Pulmonary artery endothelial cell (primary cell): ENCODE measurements around the gene DYDC1. TPM values are rescaled to one million over a fixed set of nuclear protein-coding genes. Genes with fewer than 3 reads are reported as not detected.
"Not testable (repeated sequence)": the region's sequence is repeated elsewhere in the genome, so short reads cannot be mapped to it uniquely, and the experiment has no call there.

Source experiments
- DNase-seq: peaks from one replicate; pipeline ENCODE4 v3.0.0-alpha.2; 2011; ENCODE audit warnings: low read depth, low spot score
- total RNA-seq: library from RNA; depleted of rRNA; stranded (reverse); fragments of >200 nt; gene quantifications from 2 replicates; pipeline ENCODE4 v1.2.3, GENCODE V29; 2014

Gene DYDC1
- not detected in 2 replicates for total RNA-seq

DNA sequence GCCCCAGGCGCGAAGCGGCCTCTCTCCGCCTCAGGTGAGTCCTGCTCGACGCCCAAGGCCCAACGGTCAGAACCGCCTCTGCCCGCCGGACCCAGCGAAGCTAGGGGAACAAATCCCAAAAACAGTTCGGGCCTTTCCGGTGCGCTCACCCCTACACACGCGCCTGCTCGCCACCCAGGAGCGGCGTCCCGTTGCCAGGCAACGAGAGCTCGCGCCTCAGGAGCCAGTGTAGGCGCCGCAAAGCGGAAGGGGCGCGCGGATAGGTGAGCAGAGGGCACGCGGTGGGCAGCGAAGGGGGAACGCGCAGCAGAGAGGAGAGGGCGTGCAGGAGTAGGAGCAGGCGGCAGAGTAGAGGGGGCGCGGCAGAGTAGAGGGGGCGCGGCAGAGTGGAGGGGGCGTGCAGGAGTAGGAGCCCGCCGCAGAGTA, at the start of gene DYDC1, which contains the start of gene DYDC2:
TSS of gene DYDC1 (minus strand) at position 193 of the 426 bp plus-strand sequence. CDS start 4,154 bp downstream, outside the sequence.
TSS of gene DYDC2 (plus strand) at position 219 of the 426 bp plus-strand sequence. CDS start 5,663 bp downstream, outside the sequence.
- no peak for DNase-seq

DNA sequence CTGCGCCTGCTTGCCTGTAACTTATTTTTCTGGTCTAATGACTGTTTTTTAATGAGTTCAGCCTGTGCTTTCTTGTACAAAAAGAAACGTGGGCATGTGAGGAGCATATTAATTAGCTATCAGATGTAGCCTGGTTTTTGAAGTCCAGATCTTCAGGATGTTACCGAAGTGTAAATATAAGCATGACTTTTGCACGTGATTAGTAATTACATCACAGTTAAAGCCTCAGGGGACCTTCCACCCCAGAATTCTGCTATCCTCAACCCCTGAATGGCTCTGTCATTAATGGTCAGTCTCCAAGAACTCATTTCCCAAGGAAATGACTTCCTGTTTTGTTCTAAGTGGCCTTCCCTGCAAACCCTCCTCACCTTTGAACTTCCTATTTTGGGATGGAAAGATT, 49.6 kb upstream of the DYDC1 start:
- DNase-seq = no peak

DNA sequence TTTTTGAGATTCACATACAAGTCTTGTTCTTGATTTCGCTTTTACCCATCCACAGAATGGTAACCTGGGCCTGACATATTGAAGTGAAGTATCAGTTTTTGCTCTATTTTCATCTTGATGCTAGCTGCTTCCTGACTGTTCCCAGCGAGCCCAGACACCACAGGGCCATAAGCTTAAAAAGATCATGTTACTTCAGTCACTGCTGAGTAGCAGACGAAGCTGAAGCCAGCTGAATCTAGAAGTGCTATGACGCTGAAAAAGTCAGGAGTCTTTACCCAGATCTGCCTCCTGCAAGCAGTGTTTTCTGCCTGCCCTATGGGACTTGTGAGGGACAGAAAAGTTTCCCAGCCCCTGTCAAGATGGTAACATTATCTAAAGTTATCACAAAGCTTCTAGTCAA, 49.1 kb upstream of the DYDC1 start:
- no peak for DNase-seq

DNA sequence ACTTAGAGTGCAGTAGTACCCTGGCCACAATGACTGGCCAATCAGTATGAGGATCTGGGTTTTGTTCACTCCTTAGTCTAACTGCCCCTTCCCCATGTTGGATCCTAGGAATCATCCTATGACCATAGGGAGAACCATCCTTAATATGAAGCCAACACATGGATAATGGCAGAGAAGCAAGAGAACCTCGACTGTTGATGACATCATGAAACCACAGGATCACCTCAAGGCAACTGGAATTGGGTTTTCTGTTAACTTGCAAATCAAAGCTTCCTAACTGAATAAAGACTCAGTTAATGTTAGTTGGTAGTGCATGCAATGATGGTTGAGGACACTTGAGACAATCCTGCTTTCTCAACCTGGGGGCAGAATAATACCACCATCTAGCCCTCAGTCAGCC, 48.5 kb upstream of the DYDC1 start:
- no peak for DNase-seq

DNA sequence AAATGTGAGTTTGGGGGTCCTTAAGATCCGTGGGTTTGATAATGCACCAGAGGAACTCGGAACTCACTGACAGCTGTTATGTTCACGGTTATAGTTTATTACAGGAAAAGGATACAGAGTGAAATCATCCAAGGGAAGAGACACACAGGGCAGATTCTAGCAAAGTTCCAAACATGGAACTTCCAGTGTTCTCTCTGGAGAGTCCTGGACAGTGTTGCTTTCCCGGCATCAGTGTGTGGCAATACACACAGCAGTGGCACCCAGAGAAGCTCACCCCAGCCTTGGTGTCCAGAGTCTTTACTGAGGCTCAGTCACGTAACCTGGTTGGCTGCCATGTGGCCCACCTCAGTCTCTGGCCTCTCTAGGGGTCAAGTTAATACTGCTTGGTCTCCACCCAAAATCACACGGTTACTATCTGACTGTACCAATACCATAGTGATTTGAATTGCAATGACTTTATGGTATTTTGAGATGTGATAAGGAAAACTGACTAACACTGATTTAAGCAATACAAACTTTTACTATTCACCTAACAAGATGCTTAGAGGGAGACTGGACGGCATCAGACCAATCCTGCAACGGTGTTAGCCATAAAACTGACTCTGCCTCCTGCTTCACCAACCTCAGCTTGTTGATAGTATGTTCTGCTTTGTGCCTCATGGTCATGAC, 43.7 kb upstream of the DYDC1 start:
- DNase-seq = no peak

DNA sequence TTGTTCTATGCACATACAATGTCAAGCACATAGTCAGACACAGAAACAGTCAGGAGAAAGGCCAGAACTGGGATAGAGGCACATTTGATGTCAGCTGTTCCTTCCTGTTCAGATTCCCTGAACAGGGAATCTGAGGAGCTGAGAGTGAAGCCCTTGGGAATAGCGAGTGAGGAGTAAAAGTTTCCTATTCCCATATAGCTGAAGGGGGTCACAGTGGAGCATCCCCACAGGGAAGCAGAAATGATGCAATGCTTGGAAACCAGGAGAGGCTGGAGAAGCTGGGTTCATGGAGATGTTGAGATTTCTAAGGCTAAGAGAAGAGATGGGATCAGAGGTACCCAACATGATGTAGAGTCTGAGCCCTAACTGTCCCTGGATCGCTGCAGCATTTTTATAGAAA, 40.5 kb upstream of the DYDC1 start:
- DNase-seq = no peak

DNA sequence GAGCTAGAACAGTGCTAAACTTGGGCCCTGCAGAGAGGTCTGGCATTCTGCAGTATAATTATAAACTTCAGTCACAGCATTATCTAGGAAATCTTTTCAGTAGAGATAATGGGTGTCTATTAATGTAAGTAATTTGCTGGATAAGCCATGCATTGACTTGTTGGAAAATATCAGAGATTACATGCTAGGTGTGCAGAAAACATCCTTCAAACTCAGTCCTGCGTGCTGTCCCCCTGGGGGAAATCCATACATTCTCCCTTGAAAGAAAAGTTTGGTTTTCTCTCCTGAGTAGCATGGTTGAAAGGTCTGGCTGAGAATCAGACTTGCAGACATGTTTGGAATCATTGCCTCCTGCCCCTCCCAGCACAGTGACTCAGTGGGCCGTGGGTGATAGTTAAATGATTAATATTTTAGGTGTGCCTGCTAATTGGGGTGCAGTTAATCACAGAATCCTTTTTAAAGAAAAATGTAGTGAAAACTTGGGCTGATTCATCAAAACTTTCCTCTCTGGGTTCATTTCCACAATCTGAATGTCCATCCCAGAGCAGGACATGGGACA, 37.9 kb upstream of the DYDC1 start:
- no peak for DNase-seq

DNA sequence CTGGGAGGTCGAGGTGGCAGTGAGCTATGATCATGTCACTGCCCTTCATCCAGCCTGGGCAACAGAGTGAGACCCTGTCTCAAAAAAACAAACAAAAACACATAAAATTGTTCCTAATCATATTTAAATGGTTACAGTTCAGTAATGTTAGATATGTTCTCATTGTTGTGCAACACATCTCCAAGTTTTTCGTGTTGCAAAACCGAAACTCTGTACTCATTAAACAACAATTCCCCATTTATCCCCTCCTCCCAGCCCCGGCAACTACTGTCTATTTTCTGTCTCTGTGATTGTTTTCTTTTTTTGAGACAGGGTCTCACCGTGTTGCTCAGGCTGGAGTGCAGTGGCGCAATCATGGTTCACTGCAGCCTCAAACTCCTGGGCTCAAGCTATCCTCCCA, 35.7 kb upstream of the DYDC1 start:
- no peak for DNase-seq

DNA sequence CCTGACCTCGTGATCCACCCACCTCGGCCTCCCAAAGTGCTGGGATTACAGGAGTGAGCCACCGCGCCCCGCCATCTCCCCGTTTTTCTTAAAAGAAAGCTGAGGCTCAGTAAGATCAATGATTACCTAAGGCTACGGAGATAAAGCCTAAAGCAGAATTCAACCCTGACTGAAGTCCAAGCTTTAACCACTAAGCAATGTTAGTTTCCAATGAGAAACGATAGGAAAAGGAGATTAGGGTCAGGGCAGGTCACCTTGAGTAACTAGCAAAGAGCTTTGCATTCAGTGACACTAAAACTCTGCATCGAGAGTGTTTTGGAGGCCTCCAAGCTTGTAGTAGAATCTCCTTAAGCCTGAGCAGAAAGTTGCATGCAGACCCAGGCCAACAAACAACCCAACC, 34.2 kb upstream of the DYDC1 start:
- DNase-seq = no peak

DNA sequence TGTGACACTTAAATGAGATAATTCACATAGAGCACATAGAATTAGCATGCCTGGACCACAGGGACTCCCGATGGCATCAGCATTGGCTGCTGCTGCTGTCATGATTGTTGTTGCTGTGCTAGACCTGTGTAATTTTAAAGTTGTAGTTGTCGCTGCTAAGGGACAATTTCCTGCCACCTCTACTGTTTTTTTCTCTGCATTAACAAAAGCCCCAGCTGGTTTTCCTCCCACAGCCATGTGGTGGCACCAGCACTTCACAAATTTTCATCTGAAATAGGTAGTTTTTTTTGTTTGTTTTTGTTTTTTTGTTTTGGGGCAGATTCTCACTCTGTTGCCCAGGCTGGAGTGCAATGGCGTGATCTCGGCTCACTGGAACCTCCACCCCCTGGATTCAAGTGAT, 26.4 kb upstream of the DYDC1 start:
- DNase-seq = no peak

DNA sequence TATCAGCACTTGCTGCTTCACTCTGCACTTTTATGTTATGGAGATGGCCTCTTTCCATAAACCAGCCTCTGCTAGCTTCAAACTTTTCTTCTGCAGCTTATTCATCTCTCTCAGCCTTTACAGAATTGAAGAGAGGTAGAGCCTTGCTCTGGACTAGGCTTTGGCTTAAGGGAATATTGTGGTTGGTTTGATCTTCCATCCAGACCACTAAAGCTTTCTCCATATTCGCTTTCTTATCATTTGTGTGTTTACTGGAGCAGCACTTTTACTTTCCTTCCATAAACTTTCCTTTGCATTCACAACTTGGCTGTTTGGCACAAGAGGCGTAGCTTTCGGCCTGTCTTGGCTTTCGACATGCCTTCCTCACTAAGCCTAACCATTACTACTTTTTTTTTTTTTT, 23.6 kb upstream of the DYDC1 start:
- DNase-seq = no peak

DNA sequence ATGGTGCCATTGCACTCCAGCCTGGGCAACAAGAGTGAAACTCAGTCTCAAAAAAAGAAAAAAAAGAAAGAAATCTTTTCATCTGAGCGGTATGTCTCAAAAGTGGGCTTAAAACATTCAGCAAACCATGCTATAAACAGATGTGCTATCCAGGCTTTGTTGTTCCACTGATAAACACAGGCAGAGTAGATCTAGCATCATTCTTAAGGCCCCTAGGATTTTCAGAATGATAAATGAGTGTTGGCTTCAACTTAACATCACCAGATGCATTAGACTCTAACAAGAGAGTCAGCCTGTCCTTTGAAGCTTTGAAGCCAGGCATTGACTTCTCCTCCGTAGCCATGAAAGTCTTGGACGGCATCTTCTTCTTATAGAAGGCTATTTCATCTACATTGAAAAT, 23.1 kb upstream of the DYDC1 start:
- DNase-seq = no peak

DNA sequence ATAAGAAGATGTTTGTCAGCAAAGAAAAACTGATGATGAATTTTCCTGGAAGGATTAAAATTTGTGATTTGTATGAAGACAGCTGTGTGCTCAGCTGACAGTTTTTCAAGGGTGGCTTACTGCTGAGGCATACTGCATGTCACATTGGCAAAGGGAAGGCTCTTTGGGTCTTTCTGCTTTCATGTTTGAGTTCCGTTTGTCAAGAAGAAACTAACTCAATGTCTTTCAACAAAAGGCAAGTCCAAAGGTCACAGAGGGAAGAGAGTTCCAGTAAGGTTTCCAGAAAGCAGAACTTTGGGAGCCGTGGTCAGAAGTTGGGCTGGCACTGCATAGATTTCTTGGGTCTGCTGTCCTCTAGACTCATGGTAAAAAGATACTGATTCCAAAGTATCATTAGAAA, 16.9 kb upstream of the DYDC1 start:
- no peak for DNase-seq

DNA sequence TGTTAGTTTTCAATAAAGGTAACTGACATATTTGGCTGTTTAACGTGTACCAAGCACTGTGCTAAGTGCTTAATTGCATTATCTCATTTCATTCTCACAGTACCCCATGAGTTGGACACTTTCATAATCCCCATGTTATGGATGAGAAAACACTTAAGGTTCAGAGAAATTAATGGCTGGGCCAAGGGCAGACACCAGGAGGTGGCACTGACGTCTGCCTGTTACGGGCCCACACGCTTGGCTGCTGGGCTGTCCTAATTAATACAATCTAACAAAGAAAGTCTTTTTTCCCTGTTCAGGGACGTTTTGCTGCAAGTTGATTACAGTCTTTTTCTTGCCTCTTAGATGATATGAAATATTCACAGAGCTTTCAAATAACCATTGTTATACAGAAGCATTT, 16.1 kb upstream of the DYDC1 start:
- no peak for DNase-seq

DNA sequence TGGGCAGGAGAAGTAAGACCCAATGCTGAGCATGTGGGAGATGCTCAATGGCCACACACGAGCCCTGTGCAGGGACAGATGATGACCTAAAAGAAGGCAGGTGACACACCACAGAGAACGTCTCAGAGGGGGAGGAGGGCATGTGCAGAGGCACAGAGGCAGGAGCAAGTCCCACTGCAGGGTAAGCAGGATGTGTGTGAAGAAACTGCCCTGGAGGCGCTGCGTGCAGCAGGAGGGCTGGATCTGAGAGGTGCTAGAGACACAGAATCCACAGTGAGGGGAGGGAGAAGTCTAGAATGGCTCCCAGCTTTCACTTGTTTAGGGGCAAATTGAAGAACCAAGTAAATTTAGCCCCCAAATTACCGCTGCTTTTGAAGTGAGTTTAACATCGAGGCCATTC, 14.9 kb upstream of the DYDC1 start:
- no peak for DNase-seq

DNA sequence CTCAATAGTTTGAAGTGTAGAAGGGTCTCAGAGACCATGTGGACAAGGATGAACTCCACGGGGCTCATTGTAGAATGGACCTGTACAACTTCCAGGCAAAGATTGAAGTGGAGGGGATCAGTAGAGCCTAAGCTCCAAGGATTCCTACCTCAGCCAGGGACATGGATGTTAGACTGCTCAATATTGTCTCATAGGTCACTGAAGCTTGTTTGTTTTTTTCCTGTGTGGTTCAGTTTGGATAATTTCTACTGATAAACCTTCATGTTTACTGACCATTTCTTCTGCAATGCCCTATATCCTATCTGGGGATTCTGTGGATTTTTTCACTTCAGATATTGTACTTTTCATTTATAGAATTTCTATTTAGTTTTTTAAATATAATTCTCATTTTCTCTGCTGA, 9.0 kb upstream of the DYDC1 start:
- DNase-seq = no peak

DNA sequence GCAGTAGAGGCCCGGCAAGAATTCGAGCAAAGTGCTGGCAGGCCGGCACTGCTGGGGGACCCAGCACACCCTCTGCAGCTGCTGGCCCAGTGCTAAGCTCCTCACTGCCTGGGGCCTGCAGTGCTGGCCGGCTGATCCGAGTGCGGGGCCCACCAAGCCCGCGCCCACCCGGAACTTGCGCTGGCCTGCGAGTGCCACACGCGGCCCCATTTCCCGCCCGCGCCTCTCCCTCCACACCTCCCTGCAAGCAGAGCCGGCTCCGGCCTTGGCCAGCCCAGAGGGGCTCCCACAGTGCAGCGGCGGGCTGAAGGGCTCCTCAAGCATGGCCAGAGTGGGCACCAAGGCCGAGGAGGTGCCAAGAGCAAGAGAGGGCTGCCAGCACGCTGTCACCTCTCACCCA, 3.1 kb upstream of the DYDC1 start:
- DNase-seq = no peak

DNA sequence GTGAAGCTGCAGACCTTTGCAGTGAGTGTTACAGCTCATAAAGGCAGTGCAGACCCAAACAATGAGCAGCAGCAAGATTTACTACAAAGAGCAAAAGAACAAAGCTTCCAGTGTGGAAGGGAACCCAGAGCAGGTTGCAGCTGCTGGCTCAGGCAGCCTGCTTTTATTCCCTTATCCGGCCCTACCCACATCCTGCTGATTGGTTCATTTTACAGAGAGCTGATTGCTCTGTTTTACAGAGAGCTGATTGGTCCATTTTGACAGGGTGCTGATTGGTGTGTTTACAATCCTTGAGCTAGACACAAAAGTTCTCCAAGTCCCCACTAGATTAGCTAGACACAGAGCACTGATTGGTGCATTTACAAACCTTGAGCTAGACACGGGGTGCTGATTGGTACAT, 2.4 kb upstream of the DYDC1 start:
- not testable (repeated sequence) for DNase-seq

DNA sequence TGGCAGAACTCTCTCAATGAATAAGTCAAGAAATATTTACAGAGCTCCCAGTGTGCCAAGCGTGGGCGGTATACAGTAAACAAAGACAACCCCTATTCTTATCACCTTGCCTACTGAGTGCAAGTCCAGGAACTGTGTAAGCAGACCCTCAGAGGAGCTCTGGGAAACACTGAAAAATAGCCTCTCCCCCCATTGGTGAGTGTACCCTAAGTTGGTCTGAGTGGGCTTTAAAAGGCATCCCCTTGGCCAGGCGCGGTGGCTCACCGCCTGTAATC, 1.2 kb upstream of the DYDC1 start:
- no peak for DNase-seq

DNA sequence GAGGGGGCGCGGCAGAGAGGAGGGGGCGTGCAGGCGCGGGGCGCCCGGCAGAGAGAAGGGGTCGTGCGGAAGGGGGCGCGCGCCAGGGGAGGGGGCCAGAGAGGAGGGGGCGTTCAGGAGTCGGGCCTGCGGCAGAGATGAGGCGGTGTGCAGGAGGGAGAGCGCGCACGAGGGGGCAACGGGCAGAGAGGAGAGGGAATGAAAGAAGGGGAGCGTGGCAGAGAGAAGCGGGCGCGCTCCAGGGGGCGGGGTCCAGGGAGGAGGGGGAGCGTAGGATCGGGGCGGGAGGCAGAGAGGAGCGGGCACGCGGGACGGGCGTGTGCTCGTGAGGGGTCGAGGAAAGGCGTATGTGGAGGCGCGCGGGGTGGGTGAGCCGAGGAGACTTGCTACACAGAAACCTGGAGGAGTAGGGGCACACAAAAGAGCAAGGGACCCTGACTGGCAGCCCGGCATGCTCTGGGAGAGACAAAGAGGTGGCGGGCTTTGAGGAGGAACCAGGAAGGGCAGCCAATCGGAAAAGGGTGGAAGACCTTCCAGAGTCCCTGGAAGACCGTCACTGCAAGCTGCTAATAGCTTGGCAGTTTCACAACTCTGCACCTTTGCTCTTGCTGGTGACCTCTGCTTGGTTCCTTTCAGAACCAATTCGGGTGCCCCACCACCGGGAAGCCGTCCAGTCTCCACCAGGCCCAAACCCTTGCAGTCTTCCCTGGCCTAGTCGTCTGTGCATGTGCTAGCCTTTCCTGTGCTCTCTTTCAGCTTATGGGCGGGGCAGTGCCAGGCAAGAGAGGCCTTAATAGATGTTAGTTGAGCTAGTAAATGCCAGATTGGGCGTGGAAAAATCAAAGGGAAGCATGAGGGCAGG, 665 bp upstream of the DYDC1 start:
- no peak for DNase-seq

DNA sequence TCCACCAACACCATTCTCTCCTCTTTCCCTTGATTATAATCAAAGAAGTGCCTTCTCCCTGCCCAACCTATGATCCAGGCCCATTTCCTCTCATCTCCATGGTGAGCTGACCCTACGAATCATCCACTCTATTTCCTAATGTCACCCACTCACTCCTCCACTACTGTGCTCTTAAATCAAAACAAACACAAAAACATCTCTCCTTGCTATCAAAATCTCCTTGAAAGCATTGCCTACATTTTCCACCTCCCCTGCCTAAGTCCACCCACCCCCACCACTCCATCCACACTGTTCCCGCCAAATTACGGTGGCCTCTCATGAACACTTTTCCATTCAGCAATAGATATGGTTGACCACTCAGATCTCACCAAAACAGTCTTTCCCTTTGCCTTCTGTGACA, 5.3 kb downstream of the DYDC1 start:
- DNase-seq = no peak

DNA sequence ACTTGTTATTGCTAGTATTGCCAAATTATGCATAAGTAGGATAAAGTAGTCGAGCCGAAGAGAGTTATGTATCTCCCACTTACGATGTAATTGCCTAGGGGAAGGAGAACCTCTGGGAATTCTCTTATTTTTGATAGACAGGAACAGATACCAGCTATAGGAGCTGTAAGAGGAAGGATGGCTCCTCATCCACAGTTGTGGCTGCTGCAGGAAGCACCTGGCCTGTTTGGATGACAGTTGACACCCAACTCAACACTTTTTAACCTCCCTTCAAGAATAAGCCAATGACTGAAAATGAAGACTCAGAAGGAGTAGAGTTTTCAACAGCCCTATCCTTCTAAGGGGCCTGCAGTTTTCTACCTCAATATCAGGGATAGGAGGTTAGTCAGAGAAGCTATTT, 6.3 kb downstream of the DYDC1 start:
- no peak for DNase-seq

DNA sequence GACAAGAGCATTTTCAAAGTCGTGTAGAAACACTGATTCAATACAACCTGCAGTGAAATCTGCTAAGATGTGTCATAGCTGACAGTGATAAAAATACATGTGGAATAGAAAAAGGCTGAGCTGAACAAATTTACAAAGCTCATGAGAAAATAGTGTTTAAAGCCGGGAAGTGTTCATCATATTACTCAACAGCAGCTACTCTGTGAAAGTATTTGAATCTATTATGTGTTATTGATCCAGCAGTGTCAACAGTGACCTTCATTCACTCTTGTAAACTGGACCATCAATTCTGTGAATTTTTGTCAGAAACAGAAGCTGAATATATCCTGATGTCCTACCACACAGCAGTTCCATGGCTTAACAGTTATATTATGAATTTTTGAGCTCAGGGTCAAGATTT, 11.6 kb downstream of the DYDC1 start:
- no peak for DNase-seq
